Measurements from ENCODE around the gene RHBDL1.

The RHBDL1 gene

DNA sequence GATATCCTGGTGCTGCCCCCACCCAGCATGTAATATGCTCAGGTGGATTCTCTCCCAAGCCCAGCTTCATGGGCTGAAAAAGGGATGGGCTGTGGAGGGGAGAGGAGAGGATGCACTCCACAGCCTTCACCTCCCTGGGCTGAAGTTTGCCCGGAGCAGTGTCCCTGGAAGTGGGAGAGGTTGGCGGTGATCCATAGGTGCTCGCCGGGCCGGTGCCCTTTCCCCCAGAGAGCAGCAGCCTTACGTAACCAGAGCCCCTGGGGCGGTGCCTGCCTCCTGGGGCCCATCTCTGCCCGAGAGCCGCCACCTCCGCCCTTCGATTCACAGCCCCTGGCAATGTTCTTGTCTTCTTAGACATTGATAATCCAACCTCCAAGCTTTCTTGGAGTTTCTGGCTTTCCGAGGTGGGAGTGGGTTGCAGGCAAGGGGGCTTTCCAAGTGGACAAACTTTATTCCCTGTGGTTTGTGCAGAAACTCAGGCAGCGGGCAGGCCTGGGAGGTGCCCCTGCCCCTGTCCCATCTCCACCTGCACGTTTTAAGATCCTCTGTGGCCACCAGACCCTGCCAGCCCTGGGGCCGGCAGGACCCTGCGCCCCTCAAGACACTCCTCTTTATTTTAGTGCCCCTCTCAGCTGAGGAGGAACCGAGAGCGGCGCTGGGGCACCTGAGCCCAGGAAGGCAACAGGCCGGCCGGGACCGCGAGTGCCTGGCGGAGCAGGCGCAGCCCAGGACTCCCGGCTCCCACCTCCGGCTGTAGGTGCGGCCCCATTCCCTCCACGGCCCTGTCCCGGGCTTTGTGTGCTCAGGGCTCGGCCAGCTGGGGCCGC lies 29.4 kb upstream of the RHBDL1 start:
- peaks cover 0 to 74% (median 64%) of the 10 kb centered on the region in 5 donors for H3K4me1 ChIP-seq (ENCODE audit: control insufficient read depth in 5 of 5, insufficient read depth in 5 of 5, low read length in 5 of 5)
- H3K9me3 ChIP-seq (ENCODE audit: control insufficient read depth in 5 of 5, low read length in 5 of 5): no peaks in the 10 kb centered on the region
- no peak overlapping the region for H3K4me3 ChIP-seq (ENCODE audit: low read depth in 1 of 5, low read length in 5 of 5)
- H3K9ac ChIP-seq (ENCODE audit: low read length in 5 of 5): peak overlapping the region in 2 of 5 donors; percentile 30 to 49
- H3K36me3 ChIP-seq (ENCODE audit: control insufficient read depth in 5 of 5, insufficient read depth in 5 of 5, low read length in 5 of 5): no peaks in the 10 kb centered on the region
- H3K27me3 ChIP-seq (ENCODE audit: control insufficient read depth in 5 of 5, insufficient read depth in 4 of 5, low read length in 5 of 5): no peaks in the 10 kb centered on the region
- H3K27ac ChIP-seq (ENCODE audit: low read depth, low read length): no peak overlapping the region

DNA sequence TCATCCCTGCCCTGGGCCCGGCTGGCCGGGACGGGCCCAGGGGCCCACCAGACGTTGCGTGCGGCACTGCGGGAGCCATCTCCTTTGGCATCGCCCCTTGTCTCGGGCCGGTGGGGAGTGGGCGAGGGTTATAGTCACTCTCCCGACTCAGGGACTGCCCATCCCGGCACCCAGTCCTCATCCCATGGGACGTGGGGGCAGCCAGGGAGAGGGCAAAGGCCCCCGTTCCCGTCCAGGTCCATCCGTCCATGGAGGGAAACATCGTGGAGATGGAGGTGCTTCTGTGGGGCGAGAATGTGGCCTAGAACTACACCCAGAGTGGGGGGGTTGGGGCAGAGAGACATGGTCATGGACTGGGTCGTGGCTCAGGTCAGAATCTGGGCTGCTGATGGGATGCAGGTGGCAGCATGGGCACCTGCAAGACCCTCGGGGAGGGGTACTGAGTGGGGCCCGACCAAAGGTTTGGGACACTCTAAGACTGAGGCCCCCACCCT lies 28.7 kb upstream of the RHBDL1 start:
- no peaks in the 10 kb centered on the region for H3K36me3 ChIP-seq (ENCODE audit: control insufficient read depth in 5 of 5, insufficient read depth in 5 of 5, low read length in 5 of 5)
- H3K9ac ChIP-seq (ENCODE audit: low read length in 5 of 5): peak overlapping the region in 1 of 5 donors; percentile 8
- peaks cover 0 to 68% (median 59%) of the 10 kb centered on the region in 5 donors for H3K4me1 ChIP-seq (ENCODE audit: control insufficient read depth in 5 of 5, insufficient read depth in 5 of 5, low read length in 5 of 5)
- no peak overlapping the region for H3K4me3 ChIP-seq (ENCODE audit: low read depth in 1 of 5, low read length in 5 of 5)
- no peaks in the 10 kb centered on the region for H3K9me3 ChIP-seq (ENCODE audit: control insufficient read depth in 5 of 5, low read length in 5 of 5)
- no peak overlapping the region for H3K27ac ChIP-seq (ENCODE audit: low read depth, low read length)
- H3K27me3 ChIP-seq (ENCODE audit: control insufficient read depth in 5 of 5, insufficient read depth in 4 of 5, low read length in 5 of 5): no peaks in the 10 kb centered on the region

DNA sequence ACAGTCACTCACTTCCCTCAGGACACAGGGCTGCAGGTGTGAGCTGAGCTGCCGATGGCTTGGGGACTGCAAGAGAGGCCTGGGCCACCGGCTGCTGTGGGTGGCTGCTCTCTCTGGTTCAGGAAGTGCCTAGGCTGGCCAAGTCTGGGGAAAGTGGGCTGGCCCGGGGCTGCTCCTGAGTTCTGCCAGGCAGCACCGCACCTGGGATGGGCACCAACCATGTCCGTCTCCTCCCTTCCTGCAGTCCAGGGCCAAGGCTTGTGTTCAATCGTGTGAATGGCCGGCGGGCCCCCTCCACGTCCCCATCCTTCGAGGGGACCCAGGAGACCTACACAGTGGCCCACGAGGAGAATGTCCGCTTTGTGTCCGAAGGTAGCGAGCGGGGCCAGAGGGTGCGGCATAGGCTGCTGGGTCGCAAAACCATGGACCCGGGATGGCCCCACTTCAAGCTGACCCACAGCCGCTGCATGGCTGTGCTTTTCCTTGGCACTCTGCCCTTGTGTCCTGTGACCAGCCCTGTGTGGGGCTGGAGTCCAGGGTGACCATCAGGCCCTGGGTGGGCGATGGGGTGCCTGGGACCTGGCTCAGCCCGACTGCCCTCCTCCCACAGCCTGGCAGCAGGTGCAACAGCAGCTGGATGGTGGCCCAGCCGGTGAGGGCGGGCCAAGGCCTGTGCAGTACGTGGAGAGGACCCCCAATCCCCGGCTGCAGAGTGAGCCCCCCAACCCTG lies 28.1 kb upstream of the RHBDL1 start:
- Histone ChIP-seq H3K9ac (ENCODE audit: low read length in 5 of 5) (peak overlapping the region in 1 of 5 donors; percentile 8), H3K4me3 (ENCODE audit: low read depth in 1 of 5, low read length in 5 of 5) (no peak overlapping the region), H3K4me1 (ENCODE audit: control insufficient read depth in 5 of 5, insufficient read depth in 5 of 5, low read length in 5 of 5) (peaks cover 0 to 63% (median 59%) of the 10 kb centered on the region in 5 donors), H3K27ac (ENCODE audit: low read depth, low read length) (peak overlapping the region; percentile 64), H3K27me3 (ENCODE audit: control insufficient read depth in 5 of 5, insufficient read depth in 4 of 5, low read length in 5 of 5) (no peaks in the 10 kb centered on the region), H3K9me3 (ENCODE audit: control insufficient read depth in 5 of 5, low read length in 5 of 5) (no peaks in the 10 kb centered on the region), H3K36me3 (ENCODE audit: control insufficient read depth in 5 of 5, insufficient read depth in 5 of 5, low read length in 5 of 5) (no peaks in the 10 kb centered on the region)

DNA sequence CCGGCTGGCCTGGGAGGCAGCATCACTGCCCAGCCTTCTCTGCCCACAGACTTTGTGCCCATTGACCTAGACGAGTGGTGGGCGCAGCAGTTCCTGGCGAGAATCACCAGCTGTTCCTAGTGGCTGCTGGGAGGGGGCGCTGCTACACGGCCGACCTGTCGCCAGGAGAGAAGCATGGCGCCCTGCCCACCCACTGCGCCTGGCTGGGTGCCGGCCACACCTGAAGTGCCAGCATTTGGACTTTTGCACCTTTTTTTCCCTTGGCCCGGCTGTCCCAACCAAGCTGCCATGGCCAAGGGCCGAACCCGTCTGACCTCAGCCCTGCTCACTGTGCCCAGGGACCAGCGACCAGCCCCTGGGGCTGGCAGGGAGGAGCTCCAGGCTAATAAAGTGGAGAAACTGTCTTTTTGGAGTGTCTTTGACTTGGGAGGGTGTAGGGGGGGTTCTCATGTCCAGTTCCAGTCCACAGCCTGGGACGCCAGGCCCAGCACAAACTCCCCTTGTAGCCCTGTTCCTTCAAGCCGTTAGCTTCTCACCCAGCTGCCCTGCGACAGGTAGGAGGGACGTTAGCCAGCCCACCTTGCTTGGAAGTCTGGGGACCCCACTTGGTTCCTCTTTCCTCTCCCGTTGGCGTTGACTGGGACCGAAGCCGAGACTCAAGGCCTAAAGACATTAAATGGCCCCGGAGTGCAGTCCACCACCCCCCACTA lies 27.2 kb upstream of the RHBDL1 start:
- peak overlapping the region; percentile 62 to 81 (median 77) for H3K9ac ChIP-seq (ENCODE audit: low read length in 5 of 5)
- H3K4me3 ChIP-seq (ENCODE audit: low read depth in 1 of 5, low read length in 5 of 5): peak overlapping the region; percentile 67 to 74 (median 69)
- no peaks in the 10 kb centered on the region for H3K27me3 ChIP-seq (ENCODE audit: control insufficient read depth in 5 of 5, insufficient read depth in 4 of 5, low read length in 5 of 5)
- H3K36me3 ChIP-seq (ENCODE audit: control insufficient read depth in 5 of 5, insufficient read depth in 5 of 5, low read length in 5 of 5): peaks cover 0 to 5% (median 3%) of the 10 kb centered on the region in 5 donors
- no peaks in the 10 kb centered on the region for H3K9me3 ChIP-seq (ENCODE audit: control insufficient read depth in 5 of 5, low read length in 5 of 5)
- H3K27ac ChIP-seq (ENCODE audit: low read depth, low read length): peak overlapping the region; percentile 64
- peaks cover 0 to 54% (median 50%) of the 10 kb centered on the region in 5 donors for H3K4me1 ChIP-seq (ENCODE audit: control insufficient read depth in 5 of 5, insufficient read depth in 5 of 5, low read length in 5 of 5)

DNA sequence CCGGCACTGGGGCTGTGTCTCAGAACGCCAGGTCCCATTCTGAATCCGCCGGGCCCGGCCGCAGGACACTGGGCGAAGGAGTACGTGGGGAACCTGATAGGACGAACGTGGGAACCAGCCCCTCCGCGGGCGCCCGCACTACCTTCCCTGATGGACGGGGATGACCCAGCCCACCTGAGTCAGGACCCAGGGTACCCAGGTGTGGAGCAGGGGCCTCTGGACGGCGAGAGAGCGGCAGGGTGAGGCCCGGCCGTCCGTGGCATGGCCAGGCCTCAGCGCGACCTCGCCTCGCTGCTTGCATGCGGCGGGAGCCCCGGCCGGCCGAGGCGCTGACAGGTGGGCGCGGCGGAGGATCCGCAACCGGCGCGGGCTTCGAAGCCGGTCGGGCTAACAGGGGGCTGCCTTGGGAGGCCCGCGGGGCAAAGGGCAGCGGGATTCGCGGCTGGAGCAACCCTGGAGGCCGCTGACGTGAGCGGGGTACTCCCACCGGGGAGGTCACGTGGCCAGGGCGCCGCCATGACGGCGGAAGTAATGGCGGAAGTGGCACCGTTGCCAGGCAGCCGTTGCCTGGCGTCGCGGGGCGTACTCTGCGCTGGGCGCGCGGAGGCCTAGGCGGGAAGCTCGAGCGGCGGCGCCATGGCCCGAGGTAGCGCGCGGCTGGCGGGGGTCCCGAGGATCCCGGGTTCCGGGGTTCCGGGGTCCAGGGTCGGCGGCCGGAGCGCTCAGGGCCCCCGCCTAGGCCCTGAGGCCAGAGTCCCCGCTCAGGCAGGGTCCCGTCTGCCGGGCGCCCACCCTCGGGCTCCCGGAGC lies 26.5 kb upstream of the RHBDL1 start, which contains the start of gene WDR90:
Gene WDR90, plus strand, starts transcription at position 585 of the 809 bp plus-strand sequence. Its CDS starts 52 bp downstream, at position 637.
- Histone ChIP-seq H3K27ac (ENCODE audit: low read depth, low read length) (peak within 1 kb of the TSS; percentile 64), H3K4me3 (ENCODE audit: low read depth in 1 of 5, low read length in 5 of 5) (peak within 1 kb of the TSS; percentile 67 to 74 (median 69)), H3K36me3 (ENCODE audit: control insufficient read depth in 5 of 5, insufficient read depth in 5 of 5, low read length in 5 of 5) (peaks cover 0 to 9% (median 8%) of the 10 kb centered on the region in 5 donors), H3K9me3 (ENCODE audit: control insufficient read depth in 5 of 5, low read length in 5 of 5) (no peaks in the 10 kb centered on the region), H3K9ac (ENCODE audit: low read length in 5 of 5) (peak within 1 kb of the TSS; percentile 62 to 81 (median 77)), H3K4me1 (ENCODE audit: control insufficient read depth in 5 of 5, insufficient read depth in 5 of 5, low read length in 5 of 5) (peaks cover 0 to 52% (median 44%) of the 10 kb centered on the region in 5 donors), H3K27me3 (ENCODE audit: control insufficient read depth in 5 of 5, insufficient read depth in 4 of 5, low read length in 5 of 5) (no peaks in the 10 kb centered on the region)

DNA sequence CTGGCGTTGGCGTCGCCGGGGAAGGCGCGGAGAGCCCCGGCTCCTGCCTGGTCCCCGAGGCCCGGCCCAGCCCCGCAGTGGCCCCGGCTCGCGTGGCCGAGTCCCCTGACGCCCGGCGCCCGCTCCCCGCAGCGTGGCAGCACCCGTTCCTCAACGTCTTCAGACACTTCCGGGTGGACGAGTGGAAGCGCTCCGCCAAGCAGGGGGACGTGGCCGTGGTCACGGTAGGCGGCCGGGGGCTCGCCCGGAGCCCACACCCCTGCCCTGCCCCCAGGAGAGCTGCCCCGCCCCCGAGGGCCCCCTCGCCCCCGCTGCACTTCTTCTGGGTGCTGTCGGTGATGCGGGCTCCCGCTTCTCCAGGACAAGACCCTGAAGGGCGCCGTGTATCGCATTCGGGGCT lies 25.8 kb upstream of the RHBDL1 start:
- Histone ChIP-seq H3K4me3 (ENCODE audit: low read depth in 1 of 5, low read length in 5 of 5) (peak overlapping the region in 4 of 5 donors; percentile 67 to 74 (median 70)), H3K36me3 (ENCODE audit: control insufficient read depth in 5 of 5, insufficient read depth in 5 of 5, low read length in 5 of 5) (peaks cover 0 to 10% (median 9%) of the 10 kb centered on the region in 5 donors), H3K27ac (ENCODE audit: low read depth, low read length) (no peak overlapping the region), H3K27me3 (ENCODE audit: control insufficient read depth in 5 of 5, insufficient read depth in 4 of 5, low read length in 5 of 5) (no peaks in the 10 kb centered on the region), H3K9me3 (ENCODE audit: control insufficient read depth in 5 of 5, low read length in 5 of 5) (no peaks in the 10 kb centered on the region), H3K4me1 (ENCODE audit: control insufficient read depth in 5 of 5, insufficient read depth in 5 of 5, low read length in 5 of 5) (peaks cover 0 to 52% (median 44%) of the 10 kb centered on the region in 5 donors), H3K9ac (ENCODE audit: low read length in 5 of 5) (peak overlapping the region in 4 of 5 donors; percentile 53 to 78 (median 69))

DNA sequence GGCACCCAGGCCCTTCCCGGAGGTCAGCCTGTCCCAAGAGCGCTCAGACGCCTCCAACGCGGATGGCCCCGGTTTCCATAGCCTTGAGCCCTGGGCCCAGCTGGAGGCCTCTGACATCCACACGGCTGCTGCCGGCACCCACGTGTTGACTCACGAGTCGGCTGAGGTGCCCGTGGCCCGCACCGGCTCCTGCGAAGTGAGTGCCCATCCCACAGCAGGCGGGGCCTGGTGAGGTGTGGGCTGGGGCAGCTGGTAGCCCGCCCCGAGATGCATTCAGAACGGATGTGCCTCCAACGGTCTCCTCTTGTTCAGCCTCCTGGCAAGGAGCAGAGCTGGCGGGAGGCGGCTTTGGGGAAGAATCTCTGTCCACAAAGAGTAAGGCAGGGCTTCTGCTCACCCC lies 23.6 kb upstream of the RHBDL1 start:
- no peaks in the 10 kb centered on the region for H3K27me3 ChIP-seq (ENCODE audit: control insufficient read depth in 5 of 5, insufficient read depth in 4 of 5, low read length in 5 of 5)
- H3K9me3 ChIP-seq (ENCODE audit: control insufficient read depth in 5 of 5, low read length in 5 of 5): no peaks in the 10 kb centered on the region
- H3K4me1 ChIP-seq (ENCODE audit: control insufficient read depth in 5 of 5, insufficient read depth in 5 of 5, low read length in 5 of 5): peaks cover 0 to 38% (median 30%) of the 10 kb centered on the region in 5 donors
- H3K36me3 ChIP-seq (ENCODE audit: control insufficient read depth in 5 of 5, insufficient read depth in 5 of 5, low read length in 5 of 5): peaks cover 0 to 23% (median 17%) of the 10 kb centered on the region in 5 donors
- no peak overlapping the region for H3K9ac ChIP-seq (ENCODE audit: low read length in 5 of 5)
- no peak overlapping the region for H3K27ac ChIP-seq (ENCODE audit: low read depth, low read length)
- H3K4me3 ChIP-seq (ENCODE audit: low read depth in 1 of 5, low read length in 5 of 5): no peak overlapping the region

DNA sequence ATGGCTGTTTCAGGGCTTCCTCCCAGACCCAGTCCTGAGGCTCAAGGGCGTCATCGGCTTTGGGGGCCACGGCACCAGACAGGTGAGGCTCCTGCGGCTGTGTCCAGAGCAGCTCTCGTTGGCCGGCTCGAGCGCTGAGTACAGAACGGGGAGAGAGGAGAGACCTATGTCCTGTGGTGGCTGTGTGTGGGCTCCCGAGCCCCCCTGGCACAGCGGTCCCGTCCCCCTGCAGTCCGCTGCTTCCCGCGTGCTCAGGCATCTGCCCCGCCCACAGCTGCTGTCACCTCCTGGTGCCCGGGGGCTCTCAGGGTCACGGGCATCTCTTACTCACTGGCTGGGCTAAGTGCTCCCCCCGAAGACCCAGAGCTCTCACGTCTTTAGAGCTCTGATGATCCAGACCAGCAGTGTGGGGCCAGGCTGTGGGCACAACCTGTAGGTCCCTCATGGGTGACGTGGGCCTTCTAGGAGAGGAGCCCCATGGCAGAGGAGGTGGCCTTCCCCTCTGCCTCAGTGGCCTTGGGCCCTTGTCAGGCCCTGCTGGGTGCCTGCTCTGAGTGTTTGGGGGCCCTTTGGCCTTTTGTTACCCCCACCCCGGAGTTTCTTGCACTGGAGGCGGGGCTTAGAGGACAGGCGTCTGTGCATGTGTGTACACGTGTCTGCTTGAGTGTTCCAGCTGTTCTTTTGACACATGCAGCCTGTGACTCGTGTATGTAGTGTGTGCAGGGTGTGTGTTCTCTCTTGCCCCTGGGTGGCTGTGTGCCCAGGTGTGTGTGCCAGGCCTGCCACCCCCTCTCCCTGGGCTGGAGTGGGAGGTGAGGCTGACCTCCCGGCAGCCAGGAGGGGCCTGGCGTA lies 22.8 kb upstream of the RHBDL1 start:
- Histone ChIP-seq H3K9me3 (ENCODE audit: control insufficient read depth in 5 of 5, low read length in 5 of 5) (no peaks in the 10 kb centered on the region), H3K27ac (ENCODE audit: low read depth, low read length) (no peak overlapping the region), H3K36me3 (ENCODE audit: control insufficient read depth in 5 of 5, insufficient read depth in 5 of 5, low read length in 5 of 5) (peaks cover 0 to 25% (median 17%) of the 10 kb centered on the region in 5 donors), H3K4me3 (ENCODE audit: low read depth in 1 of 5, low read length in 5 of 5) (no peak overlapping the region), H3K9ac (ENCODE audit: low read length in 5 of 5) (no peak overlapping the region), H3K4me1 (ENCODE audit: control insufficient read depth in 5 of 5, insufficient read depth in 5 of 5, low read length in 5 of 5) (peaks cover 0 to 30% (median 21%) of the 10 kb centered on the region in 5 donors), H3K27me3 (ENCODE audit: control insufficient read depth in 5 of 5, insufficient read depth in 4 of 5, low read length in 5 of 5) (no peaks in the 10 kb centered on the region)
